ENCODE data around the gene PDE8B.

PDE8B gene

GRCh38 chr5:77360973-77361372 lies 150.5 kb downstream of the PDE8B start:
- Mint-ChIP-seq H3K4me1 (no peaks in the 10 kb centered on the region), H3K27me3 (ENCODE audit: low read depth) (peaks cover 3% of the 10 kb centered on the region), H3K27ac (no peak overlapping the region), H3K9me3 (no peaks in the 10 kb centered on the region), H3K4me3 (no peak overlapping the region), H3K36me3 (ENCODE audit: low read depth) (no peaks in the 10 kb centered on the region)
- TF ChIP-seq CTCF (IDR thresholded peaks at IDR 0.05; ENCODE audit: unreplicated experiment in 3 of 3) = no peak

- TF ChIP-seq CTCF (IDR thresholded peaks at IDR 0.05; ENCODE audit: unreplicated experiment in 3 of 3) = no peak
- Mint-ChIP-seq H3K27me3 (ENCODE audit: low read depth) (peaks cover 7% of the 10 kb centered on the region), H3K27ac (no peak overlapping the region), H3K36me3 (ENCODE audit: low read depth) (no peaks in the 10 kb centered on the region), H3K4me1 (no peaks in the 10 kb centered on the region), H3K9me3 (no peaks in the 10 kb centered on the region), H3K4me3 (no peak overlapping the region)
Observed at GRCh38 chr5:77366717-77367500, 156.4 kb downstream of the PDE8B start.

GRCh38 chr5:77367741-77368140 lies 157.3 kb downstream of the PDE8B start:
- Mint-ChIP-seq H3K36me3 (ENCODE audit: low read depth) (no peaks in the 10 kb centered on the region), H3K27me3 (ENCODE audit: low read depth) (peaks cover 6% of the 10 kb centered on the region), H3K9me3 (no peaks in the 10 kb centered on the region), H3K4me3 (no peak overlapping the region), H3K27ac (no peak overlapping the region), H3K4me1 (no peaks in the 10 kb centered on the region)
- no peak for TF ChIP-seq CTCF (IDR thresholded peaks at IDR 0.05; ENCODE audit: unreplicated experiment in 3 of 3)

- Mint-ChIP-seq H3K27me3 (ENCODE audit: low read depth) (peaks cover 5% of the 10 kb centered on the region), H3K27ac (no peak overlapping the region), H3K4me1 (no peaks in the 10 kb centered on the region), H3K4me3 (no peak overlapping the region), H3K9me3 (no peaks in the 10 kb centered on the region), H3K36me3 (ENCODE audit: low read depth) (no peaks in the 10 kb centered on the region)
- TF ChIP-seq CTCF (IDR thresholded peaks at IDR 0.05; ENCODE audit: unreplicated experiment in 3 of 3) = no peak
Observed at GRCh38 chr5:77368367-77368766, 157.9 kb downstream of the PDE8B start.

- Mint-ChIP-seq H3K27ac (no peak overlapping the region), H3K9me3 (no peaks in the 10 kb centered on the region)
- no peak for TF ChIP-seq CTCF (IDR thresholded peaks at IDR 0.05; ENCODE audit: unreplicated experiment in 3 of 3)
Observed at GRCh38 chr5:77369566-77369965, 159.1 kb downstream of the PDE8B start.

GRCh38 chr5:77374686-77375085 lies 164.2 kb downstream of the PDE8B start:
- Mint-ChIP-seq H3K4me3 (no peak overlapping the region), H3K36me3 (ENCODE audit: low read depth) (no peaks in the 10 kb centered on the region), H3K27me3 (ENCODE audit: low read depth) (no peaks in the 10 kb centered on the region), H3K9me3 (no peaks in the 10 kb centered on the region), H3K4me1 (no peaks in the 10 kb centered on the region), H3K27ac (no peak overlapping the region)
- TF ChIP-seq CTCF (IDR thresholded peaks at IDR 0.05; ENCODE audit: unreplicated experiment in 3 of 3) = no peak

More at GRCh38 chr5:77369566-77369965, 159.1 kb downstream of the PDE8B start:
- Mint-ChIP-seq H3K4me1 (no peaks in the 10 kb centered on the region), H3K36me3 (ENCODE audit: low read depth) (no peaks in the 10 kb centered on the region), H3K27me3 (ENCODE audit: low read depth) (peaks cover 5% of the 10 kb centered on the region), H3K4me3 (no peak overlapping the region)

Data from nephron (organoid).